ENCODE measurements around the gene CPSF4L. TPM values are rescaled to one million over a fixed set of nuclear protein-coding genes. Genes with fewer than 3 reads are reported as not detected.

Gene CPSF4L
- polyA plus RNA-seq, 4 donors = 0.26 TPM; not detected in 3

- DNase-seq (ENCODE audit: low read depth in 4 of 4, low spot score in 3 of 4) = no peak
Observed at GRCh38 chr17:73208139-73208827, 53.4 kb downstream of the CPSF4L start.

- DNase-seq (ENCODE audit: low read depth in 4 of 4, low spot score in 3 of 4) = no peak
Observed at GRCh38 chr17:73205459-73205961, 56.2 kb downstream of the CPSF4L start.

- DNase-seq (ENCODE audit: low read depth in 4 of 4, low spot score in 3 of 4) = no peak
Observed at GRCh38 chr17:73203788-73204479, 57.7 kb downstream of the CPSF4L start.

- no peak for DNase-seq (ENCODE audit: low read depth in 4 of 4, low spot score in 3 of 4)
Observed at GRCh38 chr17:73203135-73203787, 58.4 kb downstream of the CPSF4L start.

- DNase-seq (ENCODE audit: low read depth in 4 of 4, low spot score in 3 of 4) = no peak
Observed at GRCh38 chr17:73201215-73202069, 60.2 kb downstream of the CPSF4L start.

GRCh38 chr17:73200476-73200875 lies 61.2 kb downstream of the CPSF4L start:
- DNase-seq (ENCODE audit: low read depth in 4 of 4, low spot score in 3 of 4) = no peak

- DNase-seq (ENCODE audit: low read depth in 4 of 4, low spot score in 3 of 4) = no peak
Observed at GRCh38 chr17:73199751-73200317, 61.8 kb downstream of the CPSF4L start.

- no peak for DNase-seq (ENCODE audit: low read depth in 4 of 4, low spot score in 3 of 4)
Observed at GRCh38 chr17:73198930-73199260, 62.8 kb downstream of the CPSF4L start.

Other genes starting within 250 kb of the CPSF4L start
- gene SLC39A11, start 169.2 kb downstream of the CPSF4L start, polyA plus RNA-seq (ENCODE audit: insufficient read length in 4 of 4) = 10 to 100 TPM; 11.7 to 28.4 (median 24.5) TPM
- gene SSTR2, start 96.9 kb downstream of the CPSF4L start, polyA plus RNA-seq (ENCODE audit: insufficient read length in 4 of 4) = 1 to 10 TPM in 3 of 4 donors, under 1 TPM in 1; 0.55 to 2.5 (median 1.9) TPM
- gene COG1, start 68.8 kb downstream of the CPSF4L start, polyA plus RNA-seq (ENCODE audit: insufficient read length in 4 of 4) = 10 to 100 TPM; 39.7 to 70.5 (median 48.4) TPM
- 10 to 100 TPM; 41.9 to 63.8 (median 51.5) TPM for gene CDC42EP4, start 50.1 kb upstream of the CPSF4L start, polyA plus RNA-seq (ENCODE audit: insufficient read length in 4 of 4)